Measurements from ENCODE around the gene ZNF446.
"Not testable (repeated sequence)": the region's sequence is repeated elsewhere in the genome, so short reads cannot be mapped to it uniquely, and the experiment has no call there.

Gene ZNF446

DNA sequence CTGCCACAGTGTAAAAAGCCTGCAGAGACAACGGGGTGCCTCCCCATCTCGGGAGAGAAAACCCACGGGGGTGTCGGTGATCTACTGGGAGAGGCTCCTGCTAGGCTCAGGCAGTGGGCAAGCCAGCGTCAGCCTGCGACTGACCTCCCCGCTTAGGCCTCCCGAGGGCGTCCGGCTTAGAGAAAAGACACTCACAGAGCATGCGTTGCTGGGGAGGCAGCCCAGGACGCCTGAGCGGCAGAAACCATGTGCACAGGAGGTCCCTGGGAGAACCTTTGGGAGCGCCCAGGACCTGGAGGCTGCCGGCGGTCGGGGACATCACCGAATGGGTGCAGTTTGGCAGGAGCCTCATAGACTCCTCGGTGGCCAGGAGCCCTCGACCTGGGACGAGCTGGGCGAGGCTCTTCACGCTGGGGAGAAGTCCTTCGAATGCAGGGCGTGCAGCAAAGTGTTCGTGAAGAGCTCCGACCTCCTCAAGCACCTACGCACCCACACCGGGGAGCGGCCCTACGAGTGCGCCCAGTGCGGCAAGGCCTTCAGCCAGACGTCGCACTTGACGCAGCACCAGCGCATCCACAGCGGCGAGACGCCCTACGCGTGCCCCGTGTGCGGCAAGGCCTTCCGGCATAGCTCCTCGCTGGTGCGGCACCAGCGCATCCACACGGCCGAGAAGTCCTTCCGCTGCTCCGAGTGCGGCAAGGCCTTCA, 5.2 kb upstream of the ZNF446 start:
- FAIRE-seq: not testable (repeated sequence)

DNA sequence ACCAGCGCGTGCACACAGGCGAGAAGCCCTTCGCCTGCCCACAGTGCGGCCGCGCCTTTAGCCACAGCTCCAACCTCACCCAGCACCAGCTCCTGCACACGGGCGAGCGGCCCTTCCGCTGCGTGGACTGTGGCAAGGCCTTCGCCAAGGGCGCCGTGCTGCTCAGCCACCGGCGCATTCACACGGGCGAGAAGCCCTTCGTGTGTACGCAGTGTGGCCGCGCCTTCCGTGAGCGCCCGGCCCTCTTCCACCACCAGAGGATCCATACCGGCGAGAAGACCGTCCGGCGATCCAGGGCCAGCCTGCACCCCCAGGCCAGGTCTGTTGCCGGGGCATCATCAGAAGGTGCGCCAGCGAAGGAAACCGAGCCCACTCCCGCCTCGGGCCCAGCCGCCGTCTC, 4.4 kb upstream of the ZNF446 start:
- no peak for FAIRE-seq

- FAIRE-seq: no peak
Measured at GRCh38 chr19:58473775-58474174, 2.4 kb upstream of the ZNF446 start.

DNA sequence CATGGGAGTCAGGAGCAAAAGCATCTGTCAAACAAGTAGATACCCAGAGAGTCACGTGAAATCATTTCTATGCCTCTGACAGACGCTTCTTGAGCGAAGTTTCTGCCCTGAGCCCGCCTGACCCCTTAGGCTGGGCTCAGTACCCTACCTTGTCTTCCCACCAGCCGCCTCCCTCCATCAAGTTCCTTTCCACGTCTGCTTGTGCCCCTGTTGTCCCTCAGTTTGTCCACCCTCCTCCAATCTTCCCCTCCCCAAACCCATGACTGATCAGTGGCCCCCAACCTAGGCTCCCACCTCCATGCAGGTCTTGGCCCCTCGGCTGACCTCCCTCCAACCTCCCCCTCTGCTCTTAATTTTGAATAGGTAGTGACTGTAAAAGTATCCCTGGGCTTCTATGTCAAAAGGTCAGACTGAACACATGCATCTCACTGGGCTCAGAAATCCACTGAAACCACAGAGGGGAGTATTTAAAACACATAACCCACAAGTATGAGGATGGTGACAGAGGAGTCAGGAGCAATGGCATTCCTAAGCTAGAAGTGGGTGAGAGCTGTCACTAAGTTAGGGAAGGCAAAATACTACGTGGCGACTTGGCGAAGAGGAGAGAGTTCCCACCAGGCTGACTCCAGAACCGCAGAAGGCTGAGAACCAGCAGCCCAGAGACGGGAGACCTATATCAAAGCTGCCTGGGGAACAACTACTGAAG, 1.7 kb upstream of the ZNF446 start:
- FAIRE-seq: no peak

GRCh38 chr19:58474997-58475713, 997 bp upstream of the ZNF446 start:
- FAIRE-seq: no peak

DNA sequence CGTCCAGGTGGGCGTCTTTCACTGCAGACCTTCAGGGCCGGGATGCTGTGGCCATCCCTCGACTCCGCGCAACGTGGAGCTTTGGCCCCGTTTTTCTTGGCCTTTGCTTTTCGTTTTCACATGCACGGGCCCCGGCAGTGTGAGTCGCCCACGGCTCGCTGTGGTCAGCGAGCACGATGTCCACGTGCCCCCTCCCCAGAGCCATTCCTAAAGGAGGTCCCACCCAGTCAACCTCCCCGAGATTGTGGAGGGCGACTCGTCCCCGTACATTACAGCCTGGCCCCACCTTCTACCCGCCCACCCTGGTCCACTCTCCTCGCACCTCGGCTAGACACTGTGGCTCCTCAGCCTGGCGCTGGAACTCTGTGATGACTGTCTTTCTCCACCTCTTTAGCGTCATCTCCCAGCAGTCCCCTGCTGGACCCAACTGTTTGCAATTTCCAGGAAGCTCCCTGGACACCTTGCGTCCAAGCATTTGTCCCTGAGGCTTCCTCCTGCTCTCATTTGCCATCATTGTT, 405 bp downstream of the ZNF446 start:
- FAIRE-seq: no peak

DNA sequence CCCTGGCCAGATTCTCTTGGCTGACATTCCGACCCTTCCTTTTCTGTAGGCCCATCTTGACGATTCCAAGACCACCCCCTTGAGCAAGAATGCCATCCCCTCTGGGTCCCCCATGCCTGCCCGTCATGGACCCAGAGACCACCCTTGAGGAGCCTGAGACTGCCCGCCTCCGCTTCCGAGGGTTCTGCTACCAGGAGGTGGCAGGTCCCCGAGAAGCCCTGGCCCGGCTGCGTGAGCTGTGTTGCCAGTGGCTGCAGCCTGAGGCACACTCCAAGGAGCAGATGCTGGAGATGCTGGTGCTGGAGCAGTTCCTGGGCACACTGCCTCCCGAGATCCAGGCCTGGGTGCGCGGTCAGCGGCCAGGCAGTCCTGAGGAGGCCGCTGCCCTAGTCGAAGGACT, 978 bp downstream of the ZNF446 start:
- FAIRE-seq: no peak

DNA sequence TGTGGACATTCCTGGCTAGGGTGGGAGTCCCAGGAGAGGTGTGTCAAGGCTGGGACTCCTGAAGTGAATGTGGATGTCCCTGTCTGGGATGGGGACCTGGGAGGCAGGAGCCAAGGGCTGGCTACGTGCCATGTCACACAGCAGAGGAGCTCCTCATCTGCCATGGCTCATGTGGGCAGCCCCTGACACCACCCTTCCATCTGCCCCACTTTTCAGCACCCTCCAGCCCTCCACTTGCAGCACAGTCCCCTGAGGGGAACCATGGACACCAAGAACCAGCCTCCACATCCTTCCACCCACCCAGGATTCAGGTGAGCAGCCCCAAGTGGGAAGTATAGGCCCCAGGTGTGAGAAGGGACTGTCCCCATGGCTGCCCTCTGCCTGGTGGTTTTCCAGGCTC, 1.7 kb downstream of the ZNF446 start:
- FAIRE-seq: no peak

- FAIRE-seq: no peak
Measured at GRCh38 chr19:58479303-58479702, 3.2 kb downstream of the ZNF446 start.

- FAIRE-seq: no peak
Measured at GRCh38 chr19:58479736-58480480, 3.8 kb downstream of the ZNF446 start.

DNA sequence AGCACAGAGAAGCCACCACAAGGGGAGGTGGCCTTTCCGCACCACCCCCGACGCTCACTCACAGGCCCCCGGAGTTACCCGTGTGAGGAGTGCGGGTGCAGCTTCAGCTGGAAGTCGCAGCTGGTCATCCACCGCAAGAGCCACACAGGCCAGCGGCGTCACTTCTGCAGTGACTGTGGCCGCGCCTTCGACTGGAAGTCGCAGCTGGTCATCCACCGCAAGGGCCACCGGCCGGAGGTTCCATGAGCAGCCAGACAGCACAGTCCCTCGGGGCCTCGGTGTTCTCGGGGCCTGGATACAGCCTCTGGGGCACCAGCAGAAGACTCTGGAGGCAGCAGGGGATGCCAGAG, 4.3 kb downstream of the ZNF446 start:
- no peak for FAIRE-seq

GRCh38 chr19:58480831-58481230, 4.7 kb downstream of the ZNF446 start:
- FAIRE-seq: no peak

DNA sequence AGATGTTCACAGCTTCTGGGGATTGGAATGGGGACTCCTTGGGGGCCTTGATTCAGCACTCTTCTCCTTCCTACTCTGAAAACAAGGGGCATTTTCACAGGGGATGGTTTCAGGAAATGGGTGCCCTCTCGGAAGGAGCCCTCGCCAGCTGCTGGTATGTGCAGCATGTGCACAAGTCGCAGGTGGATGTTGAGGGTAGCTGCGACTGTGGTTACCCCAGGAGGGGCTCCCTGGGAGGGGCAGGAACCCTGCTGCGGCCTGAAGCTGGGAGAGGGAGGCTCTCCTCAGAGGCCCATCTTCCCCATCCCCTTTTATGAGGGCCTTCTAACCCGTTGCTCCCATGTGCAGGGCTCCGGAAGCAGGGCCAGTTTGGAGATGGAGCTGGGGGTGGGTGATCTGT, 6.2 kb downstream of the ZNF446 start:
- FAIRE-seq: no peak

DNA sequence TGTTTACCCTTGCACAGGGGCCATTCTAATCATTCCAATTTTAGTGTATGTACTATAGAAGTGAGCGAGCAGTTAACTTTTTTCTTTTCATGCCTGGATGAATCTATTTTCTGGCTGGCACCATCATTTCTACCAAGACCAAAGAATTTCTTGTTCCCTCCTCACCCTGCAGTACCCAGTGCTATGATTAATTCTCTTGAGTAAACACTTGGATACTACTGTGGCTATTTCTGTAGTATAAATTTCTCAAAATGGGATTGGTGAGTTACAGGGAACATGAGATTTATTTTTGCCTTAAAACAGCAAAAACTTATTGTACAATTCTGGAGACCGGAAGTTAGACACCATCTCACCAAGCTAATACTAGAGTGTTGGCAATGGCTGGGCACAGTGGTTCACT, 7.6 kb downstream of the ZNF446 start:
- no peak for FAIRE-seq

DNA sequence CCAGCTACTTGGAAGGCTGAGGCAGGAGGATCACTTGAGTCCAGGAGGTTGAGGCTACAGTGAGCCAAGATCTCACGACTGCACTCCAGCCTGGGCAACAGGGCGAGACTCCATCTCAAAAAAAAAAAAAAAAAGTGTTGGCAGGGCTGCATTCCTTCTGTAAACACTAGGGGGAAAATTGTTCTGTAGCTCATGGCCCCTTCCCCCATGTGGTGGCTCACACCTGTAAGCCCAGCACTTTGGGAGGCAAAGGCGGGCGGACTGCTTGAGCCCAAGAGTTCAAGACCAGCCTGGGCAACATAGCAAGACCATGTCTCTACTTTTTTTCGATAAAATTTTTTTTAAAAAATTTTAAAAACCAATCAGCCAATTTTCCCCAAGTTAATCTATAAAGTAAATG, 8.2 kb downstream of the ZNF446 start:
- not testable (repeated sequence) for FAIRE-seq

GRCh38 chr19:58491393-58491792, 15.2 kb downstream of the ZNF446 start:
- no peak for FAIRE-seq

DNA sequence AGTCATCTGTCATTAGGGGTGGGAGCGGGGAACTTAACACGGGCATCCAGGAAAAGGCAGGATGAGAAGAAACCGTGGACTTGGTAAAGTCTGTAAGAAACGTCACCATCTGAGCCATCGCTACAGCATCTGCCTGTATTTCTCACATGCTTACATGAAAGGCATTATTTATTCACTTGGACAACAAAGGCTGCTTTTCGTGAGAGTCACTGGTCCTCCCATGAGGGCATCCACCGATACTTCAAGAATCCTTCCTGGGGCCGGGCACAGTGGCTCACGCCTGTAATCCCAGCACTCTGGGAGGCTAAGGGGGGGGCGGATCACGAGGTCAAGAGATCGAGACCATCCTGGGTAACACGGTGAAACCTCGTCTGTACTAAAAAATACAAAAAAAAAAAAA, 16.1 kb downstream of the ZNF446 start:
- FAIRE-seq: no peak

GRCh38 chr19:58497634-58498170, 21.6 kb downstream of the ZNF446 start:
- FAIRE-seq: no peak

DNA sequence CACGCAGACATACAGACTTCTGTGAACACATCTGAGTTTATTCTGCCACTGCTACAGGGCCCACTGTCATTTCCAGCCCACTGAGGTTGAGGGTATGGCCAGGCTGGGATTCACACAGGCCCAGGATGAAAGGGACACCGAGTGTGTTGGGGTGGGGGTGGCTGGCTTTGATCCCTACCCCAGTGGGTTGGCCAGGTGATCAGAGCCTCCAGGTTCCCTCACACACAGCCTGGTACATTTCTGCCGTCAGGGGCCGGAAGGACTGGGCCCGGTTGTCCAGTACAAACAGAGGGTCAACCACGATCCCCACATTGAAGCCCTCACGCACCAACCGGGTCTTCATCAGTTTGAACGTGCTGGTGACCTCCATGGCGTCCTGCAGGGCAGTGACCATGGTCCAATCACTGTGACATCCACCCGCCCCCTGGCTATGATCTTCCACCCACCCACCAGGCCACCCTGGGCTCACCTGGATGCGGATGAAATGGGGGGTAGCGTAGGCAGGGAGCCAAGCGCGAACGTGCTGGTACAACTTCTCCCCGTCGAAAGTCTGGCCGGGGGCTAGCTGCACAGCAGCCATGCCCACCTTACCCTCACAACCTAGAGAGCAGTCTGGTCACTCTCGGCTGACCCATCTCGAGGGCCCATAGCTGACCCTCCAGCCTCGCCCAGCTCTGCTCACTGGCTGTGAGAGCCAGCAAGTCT, 22.3 kb downstream of the ZNF446 start:
- no peak for FAIRE-seq

DNA sequence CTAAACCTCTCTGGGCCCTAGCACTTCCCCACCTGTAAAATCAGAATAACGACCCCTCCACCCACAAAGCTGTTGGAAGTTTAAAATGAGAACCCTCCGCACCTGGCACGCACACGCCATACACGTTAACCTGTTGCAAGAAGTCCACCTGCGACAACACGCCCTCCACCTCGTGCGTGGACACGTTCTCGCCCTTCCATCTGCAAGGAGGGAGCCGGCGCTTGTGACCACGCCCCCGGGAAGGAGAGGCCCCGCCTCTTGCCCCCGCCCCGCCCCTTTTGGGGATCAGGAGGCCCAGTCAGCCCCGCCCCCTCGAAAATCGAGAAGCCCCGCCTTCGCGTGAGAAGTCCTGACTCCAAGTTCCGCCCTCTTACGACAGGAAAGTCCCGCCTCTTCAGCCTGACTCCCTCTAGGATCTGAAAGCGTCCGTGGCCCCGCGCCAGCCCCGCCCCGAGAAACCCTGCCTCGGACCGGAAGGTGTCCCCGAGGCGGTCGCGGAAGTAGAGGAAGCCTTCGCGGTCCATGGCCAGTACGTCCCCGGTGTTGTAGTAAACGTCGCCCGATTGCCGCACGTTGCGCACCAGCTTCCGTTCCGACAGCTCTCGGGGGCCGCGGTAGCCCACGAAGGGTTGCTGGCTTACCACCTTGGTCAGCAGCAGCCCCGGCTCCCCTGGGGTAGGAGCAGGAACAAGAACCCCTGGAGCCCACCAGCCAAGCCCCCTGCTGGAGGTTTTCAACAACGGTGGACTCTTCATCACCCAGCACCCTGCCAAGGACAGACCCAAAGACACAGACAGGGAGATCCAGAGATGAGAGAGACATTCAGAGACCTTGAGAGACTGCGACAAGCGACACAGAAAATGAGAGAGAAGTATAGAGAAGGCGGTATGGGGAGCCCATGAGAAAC, 23.1 kb downstream of the ZNF446 start:
- no peak for FAIRE-seq

GRCh38 chr19:58500242-58500641, 24.1 kb downstream of the ZNF446 start:
- FAIRE-seq: no peak

All from colon (tissue), 2 donors.